HEK293 (cell line): Measurements from ENCODE around the gene VTI1B.

ENCODE experiments used
- SP2 ChIP-seq: fragments of 450-650 bp; formaldehyde crosslinking; IDR thresholded peaks from 2 replicates; pipeline ENCODE4 v1.5.1; 2016; ENCODE audit warnings: missing biosample characterization, missing genetic modification characterization
- ZNF10 ChIP-seq: fragments of 450-650 bp; formaldehyde crosslinking; IDR thresholded peaks from 2 replicates; pipeline ENCODE4 v1.5.1; 2017; ENCODE audit warnings: missing biosample characterization, missing genetic modification characterization
- ZNF626 ChIP-seq: fragments of 450-650 bp; sonication (Bioruptor Pico); formaldehyde crosslinking; IDR thresholded peaks from 2 replicates; pipeline ENCODE4 v1.5.1; 2018; ENCODE audit warnings: missing biosample characterization, missing genetic modification characterization, inconsistent platforms
- ZXDB ChIP-seq: fragments of 450-650 bp; formaldehyde crosslinking; IDR thresholded peaks from 2 replicates; pipeline ENCODE4 v1.5.1; 2016; ENCODE audit warnings: missing biosample characterization, missing genetic modification characterization
- TF ChIP-seq, protein P1 (sequence below): fragments of 450-650 bp; formaldehyde crosslinking; IDR thresholded peaks from 2 replicates; pipeline ENCODE4 v1.5.1; 2016; ENCODE audit warnings: missing biosample characterization, missing genetic modification characterization
- TF ChIP-seq, protein P2 (sequence below): fragments of 450-650 bp; formaldehyde crosslinking; IDR thresholded peaks from 2 replicates; pipeline ENCODE4 v1.5.1; 2016; ENCODE audit warnings: missing biosample characterization, missing genetic modification characterization
- TF ChIP-seq, protein P3 (sequence below): fragments of 450-650 bp; formaldehyde crosslinking; IDR thresholded peaks from 2 replicates; pipeline ENCODE4 v1.5.1; 2017; ENCODE audit warnings: missing biosample characterization, missing genetic modification characterization

DNA sequence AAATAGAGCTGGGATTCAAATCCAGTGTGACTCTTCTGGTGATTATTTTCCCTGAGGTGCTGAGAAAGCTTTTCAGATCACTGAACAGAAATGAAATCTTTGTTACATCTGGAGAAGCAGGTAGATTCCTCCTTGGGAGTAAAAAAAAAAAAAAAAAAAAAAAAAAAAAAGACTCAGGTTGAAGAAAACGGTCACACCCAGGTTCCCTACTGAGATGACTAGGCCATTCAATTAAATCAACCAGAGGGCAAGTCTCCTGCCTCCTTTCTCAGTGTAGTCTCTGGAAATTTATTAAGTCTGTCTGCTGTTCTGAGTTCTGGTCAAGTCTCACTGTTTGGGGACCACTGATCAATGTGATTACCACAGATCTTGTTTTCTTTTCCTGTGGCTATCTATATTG, 30.7 kb downstream of the VTI1B start:
- TF ChIP-seq, protein P1, sequence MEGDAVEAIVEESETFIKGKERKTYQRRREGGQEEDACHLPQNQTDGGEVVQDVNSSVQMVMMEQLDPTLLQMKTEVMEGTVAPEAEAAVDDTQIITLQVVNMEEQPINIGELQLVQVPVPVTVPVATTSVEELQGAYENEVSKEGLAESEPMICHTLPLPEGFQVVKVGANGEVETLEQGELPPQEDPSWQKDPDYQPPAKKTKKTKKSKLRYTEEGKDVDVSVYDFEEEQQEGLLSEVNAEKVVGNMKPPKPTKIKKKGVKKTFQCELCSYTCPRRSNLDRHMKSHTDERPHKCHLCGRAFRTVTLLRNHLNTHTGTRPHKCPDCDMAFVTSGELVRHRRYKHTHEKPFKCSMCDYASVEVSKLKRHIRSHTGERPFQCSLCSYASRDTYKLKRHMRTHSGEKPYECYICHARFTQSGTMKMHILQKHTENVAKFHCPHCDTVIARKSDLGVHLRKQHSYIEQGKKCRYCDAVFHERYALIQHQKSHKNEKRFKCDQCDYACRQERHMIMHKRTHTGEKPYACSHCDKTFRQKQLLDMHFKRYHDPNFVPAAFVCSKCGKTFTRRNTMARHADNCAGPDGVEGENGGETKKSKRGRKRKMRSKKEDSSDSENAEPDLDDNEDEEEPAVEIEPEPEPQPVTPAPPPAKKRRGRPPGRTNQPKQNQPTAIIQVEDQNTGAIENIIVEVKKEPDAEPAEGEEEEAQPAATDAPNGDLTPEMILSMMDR (tag by site-specific recombination): no peak
- no peak for TF ChIP-seq ZXDB (tag by site-specific recombination)
- no peak for TF ChIP-seq SP2 (tag by site-specific recombination)
- no peak for TF ChIP-seq ZNF626
- no peak for TF ChIP-seq ZNF10
- TF ChIP-seq, protein P2, sequence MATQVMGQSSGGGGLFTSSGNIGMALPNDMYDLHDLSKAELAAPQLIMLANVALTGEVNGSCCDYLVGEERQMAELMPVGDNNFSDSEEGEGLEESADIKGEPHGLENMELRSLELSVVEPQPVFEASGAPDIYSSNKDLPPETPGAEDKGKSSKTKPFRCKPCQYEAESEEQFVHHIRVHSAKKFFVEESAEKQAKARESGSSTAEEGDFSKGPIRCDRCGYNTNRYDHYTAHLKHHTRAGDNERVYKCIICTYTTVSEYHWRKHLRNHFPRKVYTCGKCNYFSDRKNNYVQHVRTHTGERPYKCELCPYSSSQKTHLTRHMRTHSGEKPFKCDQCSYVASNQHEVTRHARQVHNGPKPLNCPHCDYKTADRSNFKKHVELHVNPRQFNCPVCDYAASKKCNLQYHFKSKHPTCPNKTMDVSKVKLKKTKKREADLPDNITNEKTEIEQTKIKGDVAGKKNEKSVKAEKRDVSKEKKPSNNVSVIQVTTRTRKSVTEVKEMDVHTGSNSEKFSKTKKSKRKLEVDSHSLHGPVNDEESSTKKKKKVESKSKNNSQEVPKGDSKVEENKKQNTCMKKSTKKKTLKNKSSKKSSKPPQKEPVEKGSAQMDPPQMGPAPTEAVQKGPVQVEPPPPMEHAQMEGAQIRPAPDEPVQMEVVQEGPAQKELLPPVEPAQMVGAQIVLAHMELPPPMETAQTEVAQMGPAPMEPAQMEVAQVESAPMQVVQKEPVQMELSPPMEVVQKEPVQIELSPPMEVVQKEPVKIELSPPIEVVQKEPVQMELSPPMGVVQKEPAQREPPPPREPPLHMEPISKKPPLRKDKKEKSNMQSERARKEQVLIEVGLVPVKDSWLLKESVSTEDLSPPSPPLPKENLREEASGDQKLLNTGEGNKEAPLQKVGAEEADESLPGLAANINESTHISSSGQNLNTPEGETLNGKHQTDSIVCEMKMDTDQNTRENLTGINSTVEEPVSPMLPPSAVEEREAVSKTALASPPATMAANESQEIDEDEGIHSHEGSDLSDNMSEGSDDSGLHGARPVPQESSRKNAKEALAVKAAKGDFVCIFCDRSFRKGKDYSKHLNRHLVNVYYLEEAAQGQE (tag by site-specific recombination): no peak
- TF ChIP-seq, protein P3, sequence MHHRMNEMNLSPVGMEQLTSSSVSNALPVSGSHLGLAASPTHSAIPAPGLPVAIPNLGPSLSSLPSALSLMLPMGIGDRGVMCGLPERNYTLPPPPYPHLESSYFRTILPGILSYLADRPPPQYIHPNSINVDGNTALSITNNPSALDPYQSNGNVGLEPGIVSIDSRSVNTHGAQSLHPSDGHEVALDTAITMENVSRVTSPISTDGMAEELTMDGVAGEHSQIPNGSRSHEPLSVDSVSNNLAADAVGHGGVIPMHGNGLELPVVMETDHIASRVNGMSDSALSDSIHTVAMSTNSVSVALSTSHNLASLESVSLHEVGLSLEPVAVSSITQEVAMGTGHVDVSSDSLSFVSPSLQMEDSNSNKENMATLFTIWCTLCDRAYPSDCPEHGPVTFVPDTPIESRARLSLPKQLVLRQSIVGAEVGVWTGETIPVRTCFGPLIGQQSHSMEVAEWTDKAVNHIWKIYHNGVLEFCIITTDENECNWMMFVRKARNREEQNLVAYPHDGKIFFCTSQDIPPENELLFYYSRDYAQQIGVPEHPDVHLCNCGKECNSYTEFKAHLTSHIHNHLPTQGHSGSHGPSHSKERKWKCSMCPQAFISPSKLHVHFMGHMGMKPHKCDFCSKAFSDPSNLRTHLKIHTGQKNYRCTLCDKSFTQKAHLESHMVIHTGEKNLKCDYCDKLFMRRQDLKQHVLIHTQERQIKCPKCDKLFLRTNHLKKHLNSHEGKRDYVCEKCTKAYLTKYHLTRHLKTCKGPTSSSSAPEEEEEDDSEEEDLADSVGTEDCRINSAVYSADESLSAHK (tag by site-specific recombination): no peak
